IMR-90 (cell line): Measurements from ENCODE around the gene RASGRP1. TPM values are rescaled to one million over a fixed set of nuclear protein-coding genes. Genes with fewer than 3 reads are reported as not detected.

ENCODE experiments used
- ATAC-seq: fragments of 200-7000 bp; cut with Tn5 transposase; 2 replicates; pipeline ENCODE4 v1.9.1; 2020; ENCODE audit warnings: low read depth, mild to moderate bottlenecking, moderate library complexity
- BruUV-seq: library from RNA; stranded (reverse); fragments of 400-500 nt; replicated peaks from 2 replicates; lab custom pipeline; 2021; lab: Mats Ljungman, UMichigan
- CTCF ChIA-PET: fragments of 300-600 bp; formaldehyde crosslinking; extraction: SDS; loops from one replicate; lab custom pipeline; 2021; ENCODE audit warnings: antibody characterized with exemption; lab: Yijun Ruan, JAX
- POLR2A ChIA-PET: fragments of 300-600 bp; sonication (Branson Sonifier 250); formaldehyde crosslinking; loops from one replicate; lab custom pipeline; 2022; ENCODE audit warnings: antibody characterized with exemption; ENCODE audit not compliant: unreplicated experiment; lab: Charles Lee
- DNase-seq: peaks from one replicate; pipeline ENCODE4 v3.0.0; 2013
- H2AFZ ChIP-seq: replicated peaks from 2 replicates; pipeline ENCODE3; 2013; ENCODE audit warnings: low read length, mild to moderate bottlenecking; ENCODE audit not compliant: poor library complexity
- H2AK5ac ChIP-seq: 2 replicates; pipeline ENCODE4 v1.6.1; 2013; ENCODE audit warnings: low read depth, low read length, inconsistent platforms
- H2AK9ac ChIP-seq: replicated peaks from 2 replicates; pipeline ENCODE3; 2013; ENCODE audit warnings: mild to moderate bottlenecking, low read depth, low read length, moderate library complexity; ENCODE audit not compliant: poor library complexity
- H2BK120ac ChIP-seq: 2 replicates; pipeline ENCODE4 v1.6.1; 2013; ENCODE audit warnings: low read depth, low read length, inconsistent platforms
- H2BK15ac ChIP-seq: 3 replicates; pipeline ENCODE4 v1.6.1; 2013; ENCODE audit warnings: low read depth, low read length, inconsistent platforms
- H2BK20ac ChIP-seq: 2 replicates; pipeline ENCODE4 v1.6.1; 2013; ENCODE audit warnings: low read depth, mild to moderate bottlenecking, inconsistent platforms, low read length, moderate library complexity
- H2BK5ac ChIP-seq: 2 replicates; pipeline ENCODE4 v1.6.1; 2013; ENCODE audit warnings: mild to moderate bottlenecking, low read depth, low read length, inconsistent platforms; ENCODE audit not compliant: poor library complexity, severe bottlenecking
- H3K14ac ChIP-seq: replicated peaks from 2 replicates; pipeline ENCODE4 v1.6.1; 2013; ENCODE audit warnings: low read depth, low read length, inconsistent platforms
- H3K18ac ChIP-seq: 2 replicates; pipeline ENCODE4 v1.6.1; 2013; ENCODE audit warnings: low read depth, low read length, control low read depth
- H3K23ac ChIP-seq: 2 replicates; pipeline ENCODE4 v1.6.1; 2013; ENCODE audit warnings: low read depth, low read length, inconsistent platforms
- H3K27ac ChIP-seq: 2 replicates; pipeline ENCODE4 v1.5.1; 2013; ENCODE audit warnings: mild to moderate bottlenecking, control low read depth, low read length; ENCODE audit not compliant: insufficient read depth
- H3K27me3 ChIP-seq: 2 replicates; pipeline ENCODE4 v1.6.1; 2013; ENCODE audit warnings: low read length; ENCODE audit not compliant: control insufficient read depth, insufficient read depth
- H3K36me3 ChIP-seq: 2 replicates; pipeline ENCODE4 v1.6.1; 2013; ENCODE audit warnings: low read length, mixed read lengths; ENCODE audit not compliant: control insufficient read depth, insufficient read depth
- H3K4ac ChIP-seq: 2 replicates; pipeline ENCODE4 v1.6.1; 2013; ENCODE audit warnings: low read depth, low read length, inconsistent platforms
- H3K4me1 ChIP-seq: 2 replicates; pipeline ENCODE4 v1.6.1; 2013; ENCODE audit warnings: low read length, mixed read lengths; ENCODE audit not compliant: control insufficient read depth, insufficient read depth
- H3K4me2 ChIP-seq: 2 replicates; pipeline ENCODE4 v1.6.1; 2013; ENCODE audit warnings: low read depth, mild to moderate bottlenecking, control low read depth, low read length, moderate library complexity
- H3K4me3 ChIP-seq: 2 replicates; pipeline ENCODE4 v1.5.1; 2013; ENCODE audit warnings: low read depth, mild to moderate bottlenecking, control low read depth, low read length, moderate library complexity; ENCODE audit not compliant: insufficient read depth
- H3K56ac ChIP-seq: 2 replicates; pipeline ENCODE4 v1.6.1; 2013; ENCODE audit warnings: low read length, inconsistent platforms; ENCODE audit not compliant: insufficient read depth; ENCODE audit errors: extremely low read depth
- H3K79me1 ChIP-seq, 2 experiments: 2 replicates each; pipeline ENCODE4 v1.6.1; 2013; ENCODE audit warnings: low read length in 2 of 2, inconsistent platforms in 1 of 2, low read depth in 1 of 2
- H3K9ac ChIP-seq: 2 replicates; pipeline ENCODE4 v1.6.1; 2013; ENCODE audit warnings: low read depth, low read length, control low read depth
- H3K9me1 ChIP-seq: 2 replicates; pipeline ENCODE4 v1.6.1; 2013; ENCODE audit warnings: low read length, inconsistent platforms; ENCODE audit not compliant: insufficient read depth
- H3K9me3 ChIP-seq: 2 replicates; pipeline ENCODE4 v1.6.1; 2013; ENCODE audit warnings: low read length; ENCODE audit not compliant: control insufficient read depth, insufficient read depth
- H4K20me1 ChIP-seq: 2 replicates; pipeline ENCODE4 v1.6.1; 2013; ENCODE audit warnings: low read length, inconsistent platforms; ENCODE audit not compliant: insufficient read depth
- H4K5ac ChIP-seq: 2 replicates; pipeline ENCODE4 v1.6.1; 2013; ENCODE audit warnings: mild to moderate bottlenecking, low read depth, low read length, control low read depth
- H4K8ac ChIP-seq, 2 experiments: 2 replicates each; pipeline ENCODE4 v1.6.1; 2013; ENCODE audit warnings: low read depth in 2 of 2, low read length in 2 of 2, control low read depth in 1 of 2, inconsistent platforms in 1 of 2
- H4K91ac ChIP-seq: 2 replicates; pipeline ENCODE4 v1.6.1; 2013; ENCODE audit warnings: low read depth, low read length, inconsistent platforms; ENCODE audit not compliant: insufficient read depth
- BHLHE40 ChIP-seq: fragments of 150-350 bp; IDR thresholded peaks from 2 replicates; pipeline ENCODE4 v1.6.1; 2016; ENCODE audit warnings: mild to moderate bottlenecking, low read depth, low read length
- CEBPB ChIP-seq: IDR thresholded peaks from 2 replicates; pipeline ENCODE4 v1.6.1; 2012; ENCODE audit warnings: low read depth, low read length, improper control_type of control experiment
- POLR2A ChIP-seq: IDR thresholded peaks from 2 replicates; pipeline ENCODE4 v1.6.1; 2012; ENCODE audit warnings: mild to moderate bottlenecking, low read depth, low read length
- WGBS, 2 experiments: methylation state at CpG; one replicate each; pipeline versions ENCODE4 v1.1.5 to v1.1.7; 2013; ENCODE audit warnings: missing lambda C conversion rate in 2 of 2; ENCODE audit not compliant: insufficient read length in 1 of 2; ENCODE audit errors: extremely low coverage in 2 of 2; 5-methylcytosine and 5-hydroxymethylcytosine counted together
- dilution Hi-C: fragments of 300-500 bp; cut with HindIII; formaldehyde crosslinking; loops from one replicate; pipeline ENCODE4 v1.14.3; 2018; ENCODE audit warnings: low sequenced_read_pairs; ENCODE audit not compliant: unreplicated experiment
- in situ Hi-C: fragments of 300-500 bp; cut with MboI; formaldehyde crosslinking; loops from 3 replicates; pipeline ENCODE4 v1.14.3; 2019; ENCODE audit warnings: low sequenced_read_pairs, inconsistent platforms, mixed read lengths
- intact Hi-C: fragments of 100-400 bp; cut with micrococcal nuclease; formaldehyde crosslinking; loops from 2 replicates; pipeline ENCODE4 v1.10.0; 2022
- polyA plus RNA-seq, 3 experiments: library from polyadenylated mRNA; depleted of rRNA; stranded (reverse); fragments of >200 nt; gene quantifications; 2 replicates each; pipeline ENCODE4 v1.2.3, GENCODE V29; 2012; ENCODE audit warnings: low replicate concordance in 1 of 3
- total RNA-seq: library from RNA; depleted of rRNA; stranded (reverse); fragments of >200 nt; gene quantifications from 2 replicates; pipeline ENCODE4 v1.2.3, GENCODE V29; 2012

RASGRP1 gene
- total and polyA plus RNA-seq, 2 of the 4 experiments (the other 2 are of a cell fraction): 1.4 to 3.2 TPM

DNA sequence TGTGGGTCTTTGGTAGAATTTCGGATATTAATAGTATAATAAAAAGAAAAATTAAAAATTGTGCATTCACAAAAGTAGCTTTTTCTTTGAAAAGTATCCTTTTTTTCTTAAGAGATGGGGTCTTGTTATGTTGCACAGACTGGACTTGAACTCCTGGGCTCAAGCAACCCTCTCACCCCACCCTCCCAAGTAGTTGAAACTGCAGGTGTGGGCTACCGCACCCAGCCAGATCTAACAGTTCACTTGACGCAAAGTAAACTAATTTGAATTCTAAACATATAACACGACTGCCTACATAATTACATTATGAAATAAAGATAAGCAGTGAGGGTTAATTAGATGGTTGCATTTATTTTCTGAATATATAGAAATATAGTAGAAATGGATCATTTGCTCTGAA lies 99.9 kb downstream of the RASGRP1 start:
- Histone ChIP-seq H3K9me1 (peaks cover 5% of the 10 kb centered on the region; the same call in 1 of the 2 replicates), H4K91ac (no peak overlapping the region), H3K9me3 (no peaks in the 10 kb centered on the region), H2BK15ac (no peak overlapping the region), H2AK9ac (no peak overlapping the region), H3K56ac (no peak overlapping the region), H2AK5ac (no peak overlapping the region), H3K18ac (no peak overlapping the region), H3K27me3 (no peaks in the 10 kb centered on the region), H3K9ac (no peak overlapping the region), H3K4me1 (0 out of 2 replicates have a peak, but pooled peaks cover 1% of the 10 kb centered on the region), H3K79me1 (peaks cover 16 to 54% of the 10 kb centered on the region in 2 experiments), H3K36me3 (no peaks in the 10 kb centered on the region), H3K23ac (no peak overlapping the region), H3K4me3 (no peak overlapping the region), H4K5ac (no peak overlapping the region), H2BK120ac (no peak overlapping the region), H3K4me2 (no peak overlapping the region), H3K27ac (no peak overlapping the region), H2AFZ (no peak overlapping the region), H3K4ac (no peak overlapping the region), H3K14ac (no peak overlapping the region), H2BK20ac (no peak overlapping the region), H4K20me1 (peaks cover 5% of the 10 kb centered on the region; the same call in 1 of the 2 replicates), H4K8ac (no peak overlapping the region), H2BK5ac (no peak overlapping the region)
- in situ Hi-C loops (no loop called here), dilution Hi-C loops (no loop called here), intact Hi-C loops (no loop called here)
- DNase-seq (no peak), ATAC-seq (no peak)
- no peak for TF ChIP-seq POLR2A
- no peak for TF ChIP-seq BHLHE40
- TF ChIP-seq CEBPB: no peak
- ChIA-PET POLR2A (interaction anchor here (0.6 kb wide), 1 partner anchor 10 kb away, joined by 3 read pairs; the partner anchor contains the start of gene FAM98B), CTCF (interaction anchor here (0.5 to 1.3 kb wide), 3 partner anchors 24 to 50 kb away, joined by 3 to 4 read pairs (median 3); no protein-coding TSS in a partner anchor)
- no CpG with 5 or more reads among the region's 4 CpGs for WGBS, 2 experiments
- BruUV-seq: no TSS peak
